HG02623 (cell line): Measurements from ENCODE around the gene TDRD9.

Experiments used
- ATAC-seq: cut with Tn5 transposase; IDR thresholded peaks from one replicate; pipeline ENCODE4 v1.9.1; 2021; ENCODE audit warnings: moderate library complexity; ENCODE audit not compliant: unreplicated experiment

TDRD9 gene

DNA sequence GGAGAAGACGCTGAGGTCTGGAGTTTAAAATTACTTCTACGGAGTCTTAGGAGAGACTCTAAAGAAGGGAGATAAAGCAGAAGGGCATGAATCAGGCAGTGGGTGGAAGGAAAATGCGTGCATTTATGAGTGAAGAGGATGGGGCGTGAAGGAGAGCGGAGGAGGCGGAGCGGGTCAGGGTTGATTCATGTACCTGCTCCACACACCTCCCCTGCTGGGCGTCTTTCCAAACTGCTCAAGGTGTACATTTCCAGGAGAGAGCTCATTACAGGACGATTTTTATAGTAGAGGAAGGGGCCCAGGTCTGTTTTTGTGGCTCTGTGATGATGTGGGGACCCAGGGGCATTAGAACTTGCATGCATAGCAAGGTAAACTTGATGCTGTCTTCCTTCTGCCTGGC, 92.2 kb downstream of the TDRD9 start:
- no peak for ATAC-seq

DNA sequence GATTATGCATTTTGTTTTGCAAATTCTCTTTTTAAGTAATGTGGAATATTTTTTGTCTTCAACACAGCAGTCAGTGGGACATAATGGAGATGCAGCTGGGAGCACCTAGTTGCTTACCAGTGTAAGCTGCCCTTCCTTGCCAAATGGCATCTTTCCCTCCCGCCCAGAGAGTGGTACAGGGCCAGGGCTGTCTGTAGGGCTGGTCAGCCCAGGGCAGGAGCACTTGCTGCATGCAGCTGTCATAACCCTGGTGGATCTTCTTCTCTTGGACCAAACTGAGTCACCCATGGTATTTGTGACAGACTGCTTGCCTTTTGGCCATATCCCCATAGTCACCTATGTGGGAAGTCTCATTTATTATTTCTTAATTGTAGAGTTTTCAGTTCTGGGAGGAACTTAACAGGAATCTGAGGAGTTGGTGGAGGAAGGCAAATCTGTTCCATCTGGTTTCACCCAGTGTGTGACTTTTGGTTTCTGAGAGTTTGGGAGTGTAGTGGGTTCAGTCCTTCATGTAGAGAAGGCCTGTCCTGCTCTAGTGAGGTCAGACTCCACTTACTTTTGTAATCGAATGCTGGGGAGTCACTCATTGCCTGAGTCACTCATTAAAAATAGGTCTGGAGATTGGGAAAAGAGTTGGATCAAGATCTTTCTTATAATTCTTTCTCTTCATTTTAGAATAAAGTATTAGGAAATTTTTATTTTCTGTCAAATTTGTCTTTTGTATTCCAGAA, 95.2 kb downstream of the TDRD9 start:
- ATAC-seq, result no peak

DNA sequence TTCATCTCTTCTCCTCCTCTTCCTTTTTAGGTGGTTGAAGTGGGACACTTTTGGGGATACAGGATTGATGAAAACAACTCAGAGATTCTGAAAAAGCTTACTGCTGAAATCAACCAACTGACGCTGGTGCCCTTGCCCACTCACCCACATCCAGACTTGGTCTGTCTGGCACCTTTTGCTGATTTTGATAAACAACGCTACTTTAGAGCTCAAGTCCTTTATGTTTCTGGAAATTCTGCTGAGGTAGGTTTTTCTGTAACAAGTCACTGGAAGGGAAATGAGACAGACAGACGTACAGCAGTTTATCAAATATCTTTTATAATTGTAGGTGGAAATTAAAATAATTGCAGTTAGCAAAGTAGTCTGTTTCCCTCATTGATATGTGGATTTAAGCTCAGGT, 97.3 kb downstream of the TDRD9 start:
- ATAC-seq, result no peak

DNA sequence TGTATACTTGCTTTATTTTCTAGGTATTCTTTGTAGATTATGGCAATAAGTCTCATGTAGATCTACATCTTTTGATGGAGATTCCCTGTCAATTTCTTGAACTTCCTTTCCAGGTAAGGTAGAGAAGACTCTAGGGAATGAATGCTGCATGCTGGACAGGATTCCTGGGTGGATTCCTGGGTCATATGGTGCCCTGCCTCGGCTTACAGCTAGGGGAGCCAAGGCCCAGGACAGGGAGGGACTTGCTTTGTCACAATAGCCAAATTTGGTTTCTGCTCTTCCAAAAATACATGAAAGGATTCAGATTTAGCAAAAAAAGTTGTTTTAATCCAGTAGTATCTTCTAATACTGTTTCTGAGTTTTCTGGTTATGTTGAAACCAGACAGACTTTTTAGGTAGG, 97.8 kb downstream of the TDRD9 start:
- no peak for ATAC-seq

DNA sequence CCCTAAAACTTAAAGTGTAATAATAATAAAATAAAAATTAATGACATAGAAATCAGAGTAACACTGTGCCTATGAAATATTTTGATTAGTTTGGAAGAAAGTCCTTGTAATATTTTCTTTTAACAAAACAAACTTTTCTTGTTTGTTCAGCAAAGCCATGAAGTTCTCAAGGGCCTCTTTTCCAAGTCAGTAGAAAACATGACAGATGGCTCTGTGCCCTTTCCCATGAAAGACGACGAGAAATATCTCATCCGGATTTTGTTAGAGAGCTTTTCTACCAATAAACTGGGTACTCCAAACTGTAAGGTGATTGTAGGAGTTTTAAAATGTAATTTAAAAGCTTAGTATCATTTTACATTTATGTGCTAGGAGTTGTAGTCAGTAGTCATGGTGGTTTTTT, 102.7 kb downstream of the TDRD9 start:
- no peak for ATAC-seq

DNA sequence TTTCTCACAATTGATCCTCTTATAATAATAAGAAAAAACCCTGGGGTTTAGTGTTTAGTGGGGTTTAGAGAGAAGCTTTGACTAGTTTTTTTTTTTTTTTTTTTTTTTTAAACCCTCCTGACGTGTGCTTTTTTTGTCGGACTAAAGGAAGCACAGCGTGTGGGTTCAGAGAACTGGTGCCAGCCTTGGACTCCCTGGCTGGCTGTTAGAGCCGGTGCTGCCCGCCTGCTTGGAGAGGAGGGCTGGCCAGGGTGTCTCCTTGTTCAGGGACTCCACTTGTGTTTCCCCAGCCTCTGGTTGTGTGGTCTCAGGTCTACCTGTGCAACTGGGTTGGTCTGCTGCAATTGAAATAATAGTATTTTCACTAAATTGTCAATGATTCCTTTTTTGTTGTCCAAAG, 103.1 kb downstream of the TDRD9 start:
- no peak for ATAC-seq

DNA sequence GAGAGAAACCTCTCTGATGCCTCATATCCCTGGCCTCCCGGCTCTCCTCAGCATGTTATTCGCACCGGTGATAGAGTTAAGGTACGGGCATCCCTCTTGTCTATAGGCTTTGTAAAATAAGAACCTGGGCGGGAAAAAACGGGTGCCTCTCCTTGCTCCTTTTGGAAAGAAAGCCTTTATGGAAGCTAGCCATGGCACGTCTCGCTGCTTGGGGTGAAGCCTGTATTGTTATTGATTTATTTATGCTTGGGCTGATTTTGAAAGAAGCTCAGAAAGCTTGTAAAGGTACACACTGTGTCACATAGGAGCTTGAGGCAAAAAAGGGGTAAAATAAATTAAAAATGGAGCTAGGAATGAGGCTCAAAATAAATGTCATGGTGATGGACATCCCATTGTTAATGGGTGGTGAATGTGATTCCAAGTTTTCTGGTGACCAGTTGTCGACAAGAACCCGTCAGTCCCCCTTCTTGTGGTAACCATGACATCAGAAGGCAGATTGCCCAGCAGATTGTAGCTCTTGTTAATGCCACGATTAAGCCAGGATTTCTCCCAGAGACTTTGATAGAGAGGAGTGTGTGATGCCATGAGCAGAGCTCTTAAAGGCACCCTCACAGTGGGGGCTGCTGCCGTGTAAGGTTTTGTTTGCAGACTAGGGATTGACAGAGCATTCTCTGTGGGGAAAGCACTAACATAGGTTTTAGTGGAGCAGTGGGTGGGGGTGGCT, 106.9 kb downstream of the TDRD9 start:
- ATAC-seq, result no peak

DNA sequence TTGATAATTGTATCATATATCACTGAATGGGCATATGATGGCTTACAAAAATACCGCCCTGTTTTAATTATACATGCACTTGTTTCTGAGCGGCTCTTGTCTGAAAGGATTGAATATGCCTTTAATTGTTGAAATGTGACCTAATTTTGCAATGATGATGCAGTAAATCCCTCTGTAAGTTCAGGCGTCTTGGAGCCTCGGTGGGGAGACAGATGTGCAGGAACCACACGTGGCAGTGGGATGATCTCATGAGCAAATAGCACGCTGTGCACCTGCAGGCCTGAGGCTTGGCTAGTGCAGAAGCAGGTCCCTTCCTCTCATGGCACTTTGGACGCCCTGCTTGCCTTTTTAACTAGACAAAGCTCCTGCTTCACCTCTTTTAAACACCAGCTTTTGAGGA, 108.0 kb downstream of the TDRD9 start:
- ATAC-seq, result no peak

DNA sequence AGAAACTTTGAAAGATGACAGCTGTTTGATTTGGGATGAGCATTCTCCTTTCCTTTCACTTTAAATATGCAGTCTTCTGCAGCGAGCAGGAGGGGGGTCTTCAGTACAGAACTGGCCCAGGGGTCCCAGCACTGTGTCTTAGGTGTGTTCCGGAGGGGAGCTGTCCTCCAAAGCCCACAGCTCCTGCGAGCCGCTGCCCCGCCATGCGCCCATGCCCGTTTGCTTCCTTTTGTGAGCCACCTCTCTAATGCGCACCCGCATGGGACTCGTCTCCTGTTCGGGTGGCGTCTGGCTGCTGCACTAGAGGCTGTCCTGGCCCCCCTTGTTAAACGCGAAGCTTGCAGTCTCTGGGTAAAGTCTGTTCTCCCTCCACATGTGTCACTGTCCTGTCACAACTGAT, 108.8 kb downstream of the TDRD9 start:
- ATAC-seq, result no peak

DNA sequence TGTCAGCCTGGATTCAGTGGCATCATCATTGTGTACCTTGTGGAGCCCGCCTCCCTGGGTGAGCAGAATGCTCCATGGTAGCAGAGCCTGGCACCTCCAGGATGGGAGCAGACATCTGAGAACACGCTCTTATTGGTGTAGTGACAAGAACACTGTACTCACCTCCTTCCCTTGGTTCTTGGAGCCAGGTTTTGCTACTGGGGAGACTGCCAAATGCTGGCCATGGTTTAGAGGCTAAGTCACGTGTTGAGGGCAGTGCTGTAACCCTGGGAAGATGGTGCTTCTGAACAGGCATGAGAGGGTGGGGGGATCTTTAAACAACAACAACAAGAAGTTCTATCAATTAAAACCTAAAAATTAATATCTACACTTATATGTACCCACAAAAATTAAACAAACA, 109.6 kb downstream of the TDRD9 start:
- ATAC-seq, result no peak

DNA sequence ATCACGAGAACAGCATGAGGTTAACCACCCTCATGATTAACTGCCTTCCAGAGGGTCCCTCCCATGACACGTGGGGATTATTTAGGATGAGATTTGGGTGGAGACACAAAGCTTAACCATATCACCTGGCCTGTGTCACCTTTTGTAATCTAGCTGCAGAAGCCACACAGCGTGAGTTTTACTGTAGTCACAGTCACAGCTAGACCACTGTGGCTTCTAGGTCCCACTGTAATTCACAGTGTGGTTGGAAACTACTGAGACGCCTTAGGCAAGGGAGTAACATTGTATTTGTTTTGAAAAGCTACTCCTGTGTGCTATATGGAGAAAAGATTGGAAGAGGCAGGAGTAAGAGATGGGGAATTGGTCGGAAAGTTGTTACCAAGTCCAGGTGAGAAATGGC, 111.0 kb downstream of the TDRD9 start:
- ATAC-seq, result no peak

DNA sequence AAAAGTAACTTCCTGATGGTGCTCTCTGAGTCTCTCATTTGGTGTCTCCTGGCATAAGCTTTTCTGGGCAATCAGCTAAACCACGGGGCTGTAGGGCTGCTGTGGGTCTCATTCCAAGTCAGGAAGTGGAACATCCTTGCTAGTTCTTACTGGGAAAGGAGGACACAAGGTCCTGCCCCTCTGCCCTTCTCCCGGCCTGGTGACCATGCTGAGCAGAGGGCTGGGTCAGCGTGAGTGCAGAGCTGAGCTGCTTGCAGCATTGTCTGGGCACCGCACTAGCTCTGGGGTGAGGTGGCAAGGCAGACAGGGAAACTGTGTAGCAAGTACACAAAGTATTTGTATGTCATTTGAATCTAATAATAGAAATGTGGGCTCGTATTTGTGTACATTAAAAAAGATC, 112.3 kb downstream of the TDRD9 start:
- ATAC-seq, result no peak

DNA sequence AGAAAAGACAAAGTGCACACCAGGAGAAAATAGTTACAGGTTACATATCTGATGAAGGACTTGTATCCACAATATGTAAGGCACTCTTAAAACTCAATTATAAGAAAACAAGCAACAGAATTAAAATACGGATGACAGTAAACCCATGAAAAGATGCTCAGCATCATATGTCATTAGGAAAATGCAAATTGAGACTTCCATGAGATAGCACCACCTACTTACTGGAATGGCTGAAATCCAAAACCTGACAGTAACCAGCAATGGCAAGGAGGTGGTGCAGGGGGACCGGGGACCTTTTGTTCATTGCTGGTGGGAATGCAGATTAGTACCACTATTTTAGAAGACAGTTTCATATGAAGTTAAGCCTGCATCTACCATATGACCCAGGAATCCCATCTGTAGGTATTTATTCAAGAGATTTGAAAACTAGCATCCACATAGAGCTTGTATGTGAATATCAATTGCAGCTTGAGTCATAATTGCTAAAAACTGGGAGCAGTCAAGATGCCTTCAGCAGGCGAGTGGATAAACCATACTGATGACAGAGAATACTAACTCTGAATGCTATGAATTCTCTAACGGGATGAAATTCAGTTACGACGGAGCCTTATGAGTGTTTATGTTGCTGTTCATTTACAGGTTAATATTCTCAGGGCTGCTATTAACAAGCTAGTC, 113.3 kb downstream of the TDRD9 start:
- no peak for ATAC-seq

DNA sequence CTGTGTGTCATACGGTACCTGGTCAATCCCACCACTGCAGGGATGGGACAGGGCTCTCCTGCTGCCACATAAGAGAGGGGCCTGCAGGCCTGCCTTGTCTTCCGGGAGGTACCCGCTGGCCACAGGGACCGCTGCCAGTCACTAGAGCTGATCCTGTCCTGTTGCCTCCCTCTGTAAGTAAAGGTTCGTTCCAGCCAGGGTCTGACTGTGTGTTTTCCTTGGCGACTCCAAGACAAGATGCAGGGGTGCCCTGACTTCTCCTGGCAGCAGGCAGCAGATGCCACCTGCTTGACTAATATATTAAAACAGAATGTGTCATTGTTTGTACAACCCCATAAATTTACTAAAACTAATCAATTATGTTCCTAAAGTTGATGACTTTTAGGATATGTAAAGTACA, 115.8 kb downstream of the TDRD9 start:
- no peak for ATAC-seq

DNA sequence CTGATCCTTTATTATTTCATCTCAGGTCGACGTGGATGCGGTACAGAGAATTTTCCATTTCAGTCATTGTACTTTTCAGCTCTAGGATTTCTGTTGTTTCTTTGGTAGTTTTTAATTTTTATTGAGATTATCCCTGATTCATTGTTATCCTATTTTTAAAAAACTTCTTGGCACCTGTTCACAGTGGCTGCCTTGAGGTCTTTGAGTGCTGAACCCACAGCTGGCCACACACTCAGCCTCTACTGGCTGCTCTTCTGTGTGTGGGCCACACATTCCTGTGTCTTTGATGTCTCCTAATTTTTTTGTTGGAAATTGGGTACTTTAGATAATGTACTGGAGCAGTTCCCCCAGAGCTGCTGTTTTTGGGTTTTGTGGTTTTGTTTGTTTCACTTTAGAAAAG, 119.5 kb downstream of the TDRD9 start:
- no peak for ATAC-seq

DNA sequence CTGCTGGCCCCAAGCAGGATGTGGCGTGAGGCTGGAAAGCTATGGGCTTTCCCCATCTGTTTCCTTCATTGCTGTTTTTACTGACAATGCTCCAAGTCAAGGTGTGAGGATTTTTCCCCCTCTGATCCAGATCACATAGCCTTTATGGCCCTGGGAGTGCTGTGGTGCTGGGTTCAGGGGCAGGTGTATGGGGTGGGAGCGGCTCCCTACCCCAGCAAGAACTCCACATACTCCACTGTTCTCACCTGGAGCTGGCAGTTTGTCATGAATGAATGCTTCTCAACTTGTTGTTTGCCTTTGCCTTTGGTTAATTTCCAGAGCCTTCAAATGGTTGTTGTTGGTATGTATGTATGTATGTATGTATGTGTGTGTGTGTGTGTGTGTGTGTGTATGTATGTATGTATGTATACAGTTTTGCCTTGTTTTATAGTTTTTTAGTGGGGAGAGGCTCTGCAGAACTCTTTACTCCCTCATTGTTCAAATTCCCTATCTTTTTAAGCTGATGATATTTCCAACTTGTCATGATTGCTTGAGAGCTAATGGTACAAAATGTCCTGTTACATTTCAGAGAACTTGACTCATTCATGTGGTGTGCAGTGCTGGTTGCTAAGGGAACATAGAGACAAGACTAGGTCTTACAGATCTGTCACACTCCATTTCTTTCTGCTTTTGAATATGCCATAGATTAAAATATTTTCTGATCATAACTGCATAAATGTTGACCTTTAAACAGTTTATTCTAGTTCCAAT, 120.7 kb downstream of the TDRD9 start:
- ATAC-seq, result no peak

DNA sequence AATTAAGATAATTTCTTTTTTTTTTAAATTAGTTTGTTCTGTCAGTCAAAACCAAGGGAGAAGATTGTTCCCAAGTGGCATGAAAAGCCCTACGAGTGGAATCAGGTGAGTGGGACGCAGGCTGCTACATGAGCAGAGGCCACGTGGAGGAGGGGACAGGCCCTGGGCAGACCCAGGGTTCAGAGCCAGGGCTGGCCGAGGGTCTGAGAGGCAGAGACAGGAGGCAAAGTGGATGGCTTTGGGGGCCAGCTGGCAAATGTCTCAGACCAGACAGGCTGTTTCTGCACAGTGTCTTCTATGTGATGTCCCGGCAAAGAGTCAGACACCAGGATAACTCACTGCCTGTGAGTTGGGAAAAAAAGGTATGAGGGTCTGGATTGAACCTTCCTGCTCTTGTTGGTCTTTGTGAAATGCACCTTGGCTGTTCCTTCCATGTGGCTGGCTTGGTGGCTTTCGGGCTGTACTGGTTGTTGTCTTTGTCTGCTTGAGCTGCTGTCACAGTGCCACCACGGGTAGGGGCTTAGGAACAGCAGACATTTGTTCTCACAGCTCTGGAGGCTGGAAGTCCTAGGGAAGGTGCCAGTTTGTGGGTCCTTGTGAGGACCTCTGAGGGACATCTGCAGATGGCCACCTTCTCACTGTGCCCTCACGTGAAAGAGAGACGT, 121.5 kb downstream of the TDRD9 start:
- ATAC-seq, result no peak

DNA sequence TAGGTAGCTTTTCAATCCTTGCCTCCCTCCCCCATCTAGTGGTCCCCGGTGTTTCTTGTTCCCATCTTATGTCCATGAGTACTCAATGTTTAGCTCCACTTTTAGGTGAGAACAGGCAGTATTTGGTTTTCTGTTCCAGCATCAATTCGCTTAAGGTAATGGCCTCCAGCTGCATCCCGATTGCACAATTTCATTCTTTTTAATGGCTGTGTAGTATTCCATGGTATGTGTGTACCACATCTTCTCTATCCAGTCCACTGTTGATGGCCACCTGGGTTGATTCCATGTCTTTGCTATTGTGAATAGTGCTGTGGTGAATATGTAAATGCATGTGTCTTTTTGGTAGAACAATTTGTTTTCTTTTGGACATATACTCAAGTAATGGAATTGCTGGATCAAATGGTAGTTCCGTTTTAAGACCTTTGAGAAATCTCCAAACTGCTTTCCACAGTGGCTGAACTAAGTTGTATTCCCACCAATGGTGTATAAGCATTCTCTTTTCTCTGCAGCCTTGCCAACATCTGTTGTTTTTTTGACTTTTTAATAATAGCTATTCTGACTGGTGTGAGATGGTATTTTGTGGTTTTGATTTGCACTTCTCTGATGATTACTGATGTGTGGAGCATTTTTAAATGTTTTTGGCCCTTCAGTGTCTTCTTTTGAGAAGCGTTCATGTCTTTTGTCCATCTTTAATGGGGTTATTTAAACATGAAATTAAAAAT, 123.0 kb downstream of the TDRD9 start:
- no peak for ATAC-seq

DNA sequence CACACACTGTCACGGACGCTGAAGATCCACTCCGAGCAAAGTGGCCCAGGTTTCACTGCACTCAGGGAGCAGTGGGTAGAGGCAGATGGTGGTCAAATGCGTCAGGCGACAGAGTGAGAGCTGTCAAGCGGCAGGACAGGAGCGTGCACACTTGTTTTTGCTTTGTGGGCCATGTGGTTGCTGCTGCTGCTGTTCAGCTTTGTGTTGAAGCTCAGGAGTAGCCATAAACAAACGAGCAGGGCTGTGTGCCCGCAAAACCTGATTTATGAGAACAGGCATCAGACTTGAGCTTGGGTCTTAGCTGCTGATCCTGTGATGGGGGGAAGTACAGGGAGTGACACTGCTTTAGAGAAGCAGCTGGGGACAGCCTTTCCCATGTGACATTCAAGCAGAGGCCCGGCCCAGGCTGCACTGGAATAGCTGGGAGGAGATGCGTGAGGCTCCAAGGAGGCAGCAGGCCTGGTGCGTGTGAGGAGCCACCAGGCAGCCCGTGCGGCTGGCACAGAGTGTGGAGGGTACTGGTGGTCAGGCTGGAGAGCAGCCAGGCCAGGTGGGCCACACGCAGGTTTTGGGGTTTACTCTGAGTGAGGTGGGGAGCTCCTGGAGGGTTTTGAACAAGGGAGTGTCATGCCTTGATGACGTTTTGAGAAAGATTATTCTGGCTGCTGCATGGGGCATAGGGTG, 126.1 kb downstream of the TDRD9 start:
- ATAC-seq, result no peak

DNA sequence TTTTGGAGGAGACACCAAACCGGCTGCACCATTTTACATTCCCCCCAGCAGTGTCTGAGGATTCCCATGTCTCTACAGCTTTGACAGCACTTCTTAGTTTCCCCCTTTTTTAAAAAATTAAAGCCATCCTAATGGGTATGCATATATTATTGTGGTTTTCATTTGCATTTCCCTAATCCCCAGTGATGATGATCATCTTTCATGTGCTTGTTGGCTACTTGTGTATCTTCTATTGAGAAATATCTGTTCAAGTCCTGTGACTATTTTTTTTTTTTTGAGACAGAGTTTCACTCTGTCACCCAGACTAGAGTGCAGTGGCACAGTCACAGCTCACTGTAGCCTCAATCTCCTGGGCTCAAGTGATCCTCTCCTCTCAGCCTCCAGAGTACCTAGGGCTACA, 134.0 kb downstream of the TDRD9 start:
- ATAC-seq, result no peak
